H1 (cell line): ENCODE data around the gene NSDHL. TPM values are rescaled to one million over a fixed set of nuclear protein-coding genes. Genes with fewer than 3 reads are reported as not detected.

ENCODE experiments used
- CTCF ChIA-PET: fragments of 300-600 bp; sonication (Branson Sonifier 250); formaldehyde crosslinking; loops from one replicate; lab custom pipeline; 2021; ENCODE audit not compliant: partially characterized antibody; lab: Charles Lee
- POLR2A ChIA-PET: fragments of 300-600 bp; sonication (Branson Sonifier 250); formaldehyde crosslinking; loops from one replicate; lab custom pipeline; 2021; ENCODE audit warnings: inconsistent platforms; ENCODE audit not compliant: partially characterized antibody; lab: Charles Lee
- DNase-seq, 2 experiments: peaks; one replicate each; pipeline versions ENCODE4 v3.0.0 to v3.0.0-alpha.2; 2010 to 2022; ENCODE audit warnings: low spot score in 2 of 2, low read depth in 1 of 2, mixed read lengths in 1 of 2
- FAIRE-seq: peaks from 2 replicates; lab custom pipeline; 2011; peaks lifted over from hg19 to GRCh38; lab: Jason Lieb, UNC
- H2AFZ ChIP-seq: 2 replicates; pipeline ENCODE4 v1.8.1; 2012; ENCODE audit warnings: low read length, inconsistent platforms
- H2AK5ac ChIP-seq: 2 replicates; pipeline ENCODE4 v1.6.1; 2013; ENCODE audit warnings: low read depth, low read length
- H2BK120ac ChIP-seq: replicated peaks from 2 replicates; pipeline ENCODE3; 2013; ENCODE audit warnings: low read depth, low read length, inconsistent platforms
- H2BK12ac ChIP-seq: 2 replicates; pipeline ENCODE4 v1.6.1; 2013; ENCODE audit warnings: low read depth, low read length
- H2BK15ac ChIP-seq: 2 replicates; pipeline ENCODE4 v1.6.1; 2013; ENCODE audit warnings: low read length
- H2BK20ac ChIP-seq: 2 replicates; pipeline ENCODE4 v1.6.1; 2013; ENCODE audit warnings: low read length
- H2BK5ac ChIP-seq: 2 replicates; pipeline ENCODE4 v1.6.1; 2013; ENCODE audit warnings: low read depth, low read length
- H3K14ac ChIP-seq: 2 replicates; pipeline ENCODE4 v1.6.1; 2013; ENCODE audit warnings: inconsistent platforms; ENCODE audit not compliant: insufficient read length
- H3K18ac ChIP-seq: 2 replicates; pipeline ENCODE4 v1.6.1; 2013; ENCODE audit warnings: low read length; ENCODE audit errors: extremely low read depth
- H3K23ac ChIP-seq: 2 replicates; pipeline ENCODE4 v1.6.1; 2013; ENCODE audit warnings: inconsistent platforms; ENCODE audit not compliant: insufficient read length
- H3K23me2 ChIP-seq: 2 replicates; pipeline ENCODE4 v1.6.1; 2013; ENCODE audit warnings: low read depth, low read length
- H3K27ac ChIP-seq: 2 replicates; pipeline ENCODE4 v1.6.1; 2011; ENCODE audit warnings: low read depth, low read length, inconsistent platforms
- H3K27me3 ChIP-seq, 4 experiments: replicated peaks in 1 of 4; 1 replicate in 1 of 4; 2 replicates in 3 of 4; pipeline versions ENCODE4 v1.6.1 to v1.8.1; 2011 to 2013; ENCODE audit warnings: low read length in 3 of 4, mild to moderate bottlenecking in 3 of 4, inconsistent platforms in 2 of 4, mixed read lengths in 2 of 4, moderate library complexity in 1 of 4; ENCODE audit not compliant: control insufficient read depth in 3 of 4, insufficient read depth in 3 of 4; ENCODE audit errors: extremely low read depth in 1 of 4
- H3K36me3 ChIP-seq, 4 experiments: 2 replicates each; pipeline versions ENCODE4 v1.6.1 to v1.8.1; 2011 to 2013; ENCODE audit warnings: mild to moderate bottlenecking in 4 of 4, low read length in 3 of 4, moderate library complexity in 2 of 4, control low read depth in 1 of 4, inconsistent platforms in 1 of 4; ENCODE audit not compliant: insufficient read depth in 4 of 4, control insufficient read depth in 2 of 4
- H3K4ac ChIP-seq: replicated peaks from 2 replicates; pipeline ENCODE3; 2013; ENCODE audit warnings: low read length, low read depth, mixed read lengths, inconsistent platforms; ENCODE audit not compliant: insufficient read length
- H3K4me1 ChIP-seq, 4 experiments: replicated peaks in 1 of 4; 1 replicate in 1 of 4; 2 replicates in 3 of 4; pipeline versions ENCODE4 v1.6.1 to v1.8.1; 2011 to 2013; ENCODE audit warnings: low read length in 3 of 4, inconsistent platforms in 2 of 4, mixed read lengths in 1 of 4; ENCODE audit not compliant: insufficient read depth in 4 of 4, control insufficient read depth in 3 of 4
- H3K4me2 ChIP-seq, 2 experiments: 2 replicates each; pipeline versions ENCODE4 v1.6.1 to v1.8.1; 2011 to 2013; ENCODE audit warnings: low read depth in 2 of 2, low read length in 2 of 2, control low read depth in 1 of 2, inconsistent platforms in 1 of 2, mild to moderate bottlenecking in 1 of 2; ENCODE audit not compliant: insufficient read depth in 1 of 2
- H3K4me3 ChIP-seq, 4 experiments: fragments of 200-600, 300-600 bp in 1 of 4; sonication (generic), shearing (Covaris generic), sonication (Bioruptor Twin) in 1 of 4; 2 replicates each; pipeline versions ENCODE4 v1.5.1 to v1.8.1; 2011 to 2016; ENCODE audit warnings: low read length in 4 of 4, low read depth in 3 of 4, control low read depth in 2 of 4, inconsistent platforms in 2 of 4, mild to moderate bottlenecking in 2 of 4, mixed read lengths in 1 of 4, moderate library complexity in 1 of 4; ENCODE audit not compliant: insufficient read depth in 2 of 4; ENCODE audit errors: extremely low read depth in 1 of 4
- H3K56ac ChIP-seq: replicated peaks from 2 replicates; pipeline ENCODE3; 2013; ENCODE audit warnings: low read depth, mild to moderate bottlenecking, mixed read lengths, low read length, inconsistent platforms; ENCODE audit not compliant: insufficient read length
- H3K79me1 ChIP-seq: 2 replicates; pipeline ENCODE4 v1.6.1; 2013; ENCODE audit warnings: low read depth, low read length, control low read depth
- H3K79me2 ChIP-seq, 2 experiments: 2 replicates each; pipeline versions ENCODE4 v1.6.1 to v1.8.1; 2012 to 2013; ENCODE audit warnings: low read length in 2 of 2, mild to moderate bottlenecking in 2 of 2, inconsistent platforms in 1 of 2; ENCODE audit not compliant: insufficient read depth in 2 of 2, control insufficient read depth in 1 of 2
- H3K9ac ChIP-seq, 4 experiments: replicated peaks in 1 of 4; 1 replicate in 1 of 4; 2 replicates in 3 of 4; pipeline versions ENCODE4 v1.6.1 to v1.8.1; 2011 to 2013; ENCODE audit warnings: low read depth in 3 of 4, low read length in 3 of 4, control low read depth in 2 of 4, mild to moderate bottlenecking in 2 of 4, moderate library complexity in 2 of 4, inconsistent platforms in 1 of 4; ENCODE audit errors: extremely low read depth in 1 of 4
- H3K9me3 ChIP-seq, 2 experiments: 2 replicates each; pipeline versions ENCODE4 v1.6.1 to v1.8.1; 2012 to 2013; ENCODE audit warnings: mild to moderate bottlenecking in 2 of 2, moderate library complexity in 2 of 2, control low read depth in 1 of 2, inconsistent platforms in 1 of 2, low read depth in 1 of 2, low read length in 1 of 2, mixed read lengths in 1 of 2; ENCODE audit not compliant: insufficient read depth in 2 of 2
- H4K20me1 ChIP-seq, 2 experiments: replicated peaks in 1 of 2; 2 replicates each; pipeline versions ENCODE3 to v1.8.1; 2011 to 2013; ENCODE audit warnings: inconsistent platforms in 2 of 2, low read length in 2 of 2, mild to moderate bottlenecking in 1 of 2; ENCODE audit not compliant: insufficient read depth in 2 of 2, control insufficient read depth in 1 of 2
- H4K5ac ChIP-seq: 2 replicates; pipeline ENCODE4 v1.6.1; 2013; ENCODE audit warnings: low read length, low read depth, mixed read lengths, inconsistent platforms; ENCODE audit not compliant: insufficient read length
- H4K8ac ChIP-seq: 2 replicates; pipeline ENCODE4 v1.8.0; 2013; ENCODE audit warnings: mild to moderate bottlenecking, moderate library complexity, low read length, inconsistent platforms; ENCODE audit not compliant: insufficient read depth; ENCODE audit errors: extremely low read depth
- H4K91ac ChIP-seq: replicated peaks from 2 replicates; pipeline ENCODE3; 2013; ENCODE audit warnings: low read length, mixed read lengths, inconsistent platforms; ENCODE audit not compliant: insufficient read length
- ASH2L ChIP-seq: fragments of 200-600, 300-600 bp; sonication (generic); IDR thresholded peaks from one replicate; pipeline ENCODE4 v1.7.1; 2017; ENCODE audit warnings: low read length
- ATF2 ChIP-seq: IDR thresholded peaks from 2 replicates; pipeline ENCODE4 v1.6.1; 2012; ENCODE audit warnings: low read length, inconsistent platforms
- BACH1 ChIP-seq: IDR thresholded peaks from 2 replicates; pipeline ENCODE4 v1.6.1; 2012; ENCODE audit warnings: low read length, improper control_type of control experiment
- BRCA1 ChIP-seq: IDR thresholded peaks from 2 replicates; pipeline ENCODE4 v1.6.1; 2012; ENCODE audit warnings: low read depth, low read length, improper control_type of control experiment
- EGR1 ChIP-seq: IDR thresholded peaks from 2 replicates; pipeline ENCODE4 v1.6.1; 2011; ENCODE audit warnings: low read depth, low read length, borderline replicate concordance
- HDAC2 ChIP-seq, 2 experiments: fragments of 300-600 bp in 1 of 2; sonication (generic) in 1 of 2; IDR thresholded peaks; 2 replicates each; pipeline ENCODE4 v1.6.1; 2011 to 2012; ENCODE audit warnings: low read depth in 2 of 2, low read length in 2 of 2, mild to moderate bottlenecking in 2 of 2, moderate library complexity in 2 of 2, borderline replicate concordance in 1 of 2, inconsistent platforms in 1 of 2
- KDM4A ChIP-seq: IDR thresholded peaks from one replicate; pipeline ENCODE4 v1.7.1; 2012; ENCODE audit warnings: low read depth, mild to moderate bottlenecking, moderate library complexity, low read length, inconsistent platforms; ENCODE audit not compliant: severe bottlenecking
- WGBS, 2 experiments: shearing (Covaris generic) in 1 of 2; methylation state at CpG; one replicate each; pipeline versions ENCODE4 v1.1.6 to v1.1.7; 2013 to 2015; ENCODE audit warnings: low lambda C conversion rate in 2 of 2, mixed read lengths in 2 of 2, inconsistent platforms in 1 of 2, low coverage in 1 of 2, missing lambda C conversion rate in 1 of 2; ENCODE audit not compliant: insufficient replicate concordance in 2 of 2, insufficient coverage in 1 of 2, insufficient read length in 1 of 2; ENCODE audit errors: extremely low coverage in 1 of 2, missing lambda C conversion rate in 1 of 2; 5-methylcytosine and 5-hydroxymethylcytosine counted together
- polyA plus RNA-seq, 7 experiments: library from polyadenylated mRNA; depleted of rRNA in 3 of 7; stranded (reverse) in 5 of 7; unstranded in 2 of 7; fragments of >200 nt in 5 of 7; fragments of 200-250 nt in 2 of 7; gene quantifications; 1 replicate in 5 of 7; 2 replicates in 1 of 7; 4 replicates in 1 of 7; pipeline versions ENCODE4 v1.2.1 to v1.2.3, GENCODE V29; 2011 to 2013; ENCODE audit warnings: missing spikeins in 2 of 7, mixed read lengths in 2 of 7
- total RNA-seq: library from RNA; stranded (reverse); fragmentation: NEBNext Ultra II Directional; extraction: Animal tissue kit (Norgen Biotek cat#: 25700); gene quantifications from 2 replicates; pipeline ENCODE4 v1.2.1, GENCODE V29; 2021
- TF ChIP-seq, protein P1 (sequence below): IDR thresholded peaks from 2 replicates; pipeline ENCODE4 v1.6.1; 2011; ENCODE audit warnings: low read length, improper control_type of control experiment

NSDHL gene
- total and polyA plus RNA-seq, 2 of the 8 experiments (the other 6 are each of a cell fraction or from before 2014, with no cell fraction given), result 31.5 to 34.6 TPM

GRCh38 chrX:152878976-152879755 is 48.3 kb downstream of the NSDHL start:
- H3K4ac ChIP-seq, result no peak overlapping the region
- ChIA-PET POLR2A (no interaction called here), CTCF (interaction anchor here (0.8 to 2.1 kb wide), 4 partner anchors 9 to 47 kb away, joined by 3 to 8 read pairs (median 3); no protein-coding TSS in a partner anchor)
- H3K79me2 ChIP-seq, result no peaks in the 10 kb centered on the region
- H3K4me2 ChIP-seq, result no peak overlapping the region
- no peak overlapping the region for H3K56ac ChIP-seq
- no peak overlapping the region for H3K14ac ChIP-seq
- no peaks in the 10 kb centered on the region for H3K4me1 ChIP-seq
- H2BK120ac ChIP-seq, result no peak overlapping the region
- 79% methylated on average over 15 of the region's 16 CpGs; no CpG with 5 or more reads in 1 of the 2 experiments for WGBS, 2 experiments
- no peaks in the 10 kb centered on the region for H3K23me2 ChIP-seq
- H2BK5ac ChIP-seq, result no peak overlapping the region
- no peak overlapping the region for H4K91ac ChIP-seq
- H3K27ac ChIP-seq, result no peak overlapping the region
- DNase-seq (no peak), FAIRE-seq (no peak)
- no peak overlapping the region for H3K18ac ChIP-seq
- H3K36me3 ChIP-seq, result no peaks in the 10 kb centered on the region
- H2BK12ac ChIP-seq, result no peak overlapping the region
- H2BK20ac ChIP-seq, result no peak overlapping the region
- H3K4me3 ChIP-seq, result no peak overlapping the region
- H2BK15ac ChIP-seq, result no peak overlapping the region
- H4K20me1 ChIP-seq, result no peaks in the 10 kb centered on the region
- no peaks in the 10 kb centered on the region for H3K27me3 ChIP-seq
- TF ChIP-seq BACH1, result no peak
- TF ChIP-seq ASH2L, result no peak
- TF ChIP-seq, protein P1, sequence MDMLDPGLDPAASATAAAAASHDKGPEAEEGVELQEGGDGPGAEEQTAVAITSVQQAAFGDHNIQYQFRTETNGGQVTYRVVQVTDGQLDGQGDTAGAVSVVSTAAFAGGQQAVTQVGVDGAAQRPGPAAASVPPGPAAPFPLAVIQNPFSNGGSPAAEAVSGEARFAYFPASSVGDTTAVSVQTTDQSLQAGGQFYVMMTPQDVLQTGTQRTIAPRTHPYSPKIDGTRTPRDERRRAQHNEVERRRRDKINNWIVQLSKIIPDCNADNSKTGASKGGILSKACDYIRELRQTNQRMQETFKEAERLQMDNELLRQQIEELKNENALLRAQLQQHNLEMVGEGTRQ, result no peak
- no peak for TF ChIP-seq KDM4A
- no peak for TF ChIP-seq BRCA1
- no peak for TF ChIP-seq EGR1
- no peak for TF ChIP-seq ATF2
- no peak for TF ChIP-seq HDAC2 (IDR thresholded peaks at IDR 0.05; ENCODE audit: borderline replicate concordance in 1 of 2, low read depth in 2 of 2, low read length in 2 of 2)
- no peaks in the 10 kb centered on the region; a peak in 1 of 4 replicates for H3K9me3 ChIP-seq
- no peak overlapping the region for H2AFZ ChIP-seq
- H4K5ac ChIP-seq, result no peak overlapping the region
- no peak overlapping the region for H3K23ac ChIP-seq
- no peak overlapping the region for H4K8ac ChIP-seq
- no peak overlapping the region for H2AK5ac ChIP-seq
- no peaks in the 10 kb centered on the region for H3K79me1 ChIP-seq
- H3K9ac ChIP-seq, result no peak overlapping the region
